ENCODE measurements around the gene KRTAP9-3. TPM values are rescaled to one million over a fixed set of nuclear protein-coding genes. Genes with fewer than 3 reads are reported as not detected.

KRTAP9-3 gene
- total and polyA plus RNA-seq, 2 of the 8 experiments (the other 6 are each of a cell fraction or from before 2014, with no cell fraction given) = not detected

GRCh38 chr17:41184480-41184961, 47.7 kb upstream of the KRTAP9-3 start, which contains the start of gene KRTAP4-1:
TSS of gene KRTAP4-1 (minus strand) at chr17:41184911. CDS start at chr17:41184854, 57 bp downstream.
- Histone ChIP-seq H3K27ac (ENCODE audit: low read depth, low read length) (no peak within 1 kb of the TSS), H3K4me3 (ENCODE audit: extremely low read depth in 1 of 4, insufficient read depth in 2 of 4, low read depth in 3 of 4, low read length in 4 of 4) (no peak within 1 kb of the TSS), H3K23ac (ENCODE audit: insufficient read length) (no peak within 1 kb of the TSS), H3K23me2 (ENCODE audit: low read depth, low read length) (no peaks in the 10 kb centered on the region; the same call in 1 of the 2 replicates), H2BK12ac (ENCODE audit: low read depth, low read length) (no peak within 1 kb of the TSS), H2BK120ac (replicated peaks; ENCODE audit: low read depth, low read length) (no peak within 1 kb of the TSS), H4K8ac (ENCODE audit: extremely low read depth, insufficient read depth, low read length) (no peak within 1 kb of the TSS), H3K9ac (replicated peaks in 1 of 4; ENCODE audit: extremely low read depth in 1 of 4, low read depth in 3 of 4, low read length in 3 of 4) (no peak within 1 kb of the TSS), H2BK20ac (ENCODE audit: low read length) (no peak within 1 kb of the TSS), H3K79me2 (ENCODE audit: control insufficient read depth in 1 of 2, insufficient read depth in 2 of 2, low read length in 2 of 2) (no peaks in the 10 kb centered on the region), H3K79me1 (ENCODE audit: low read depth, low read length) (no peaks in the 10 kb centered on the region), H2AFZ (ENCODE audit: low read length) (no peak within 1 kb of the TSS), H3K9me3 (ENCODE audit: insufficient read depth in 2 of 2, low read depth in 1 of 2, low read length in 1 of 2) (no peaks in the 10 kb centered on the region), H3K56ac (replicated peaks; ENCODE audit: insufficient read length, low read depth, low read length) (no peak within 1 kb of the TSS), H2BK5ac (ENCODE audit: low read depth, low read length) (no peak within 1 kb of the TSS), H3K4me1 (replicated peaks in 1 of 4; ENCODE audit: control insufficient read depth in 3 of 4, insufficient read depth in 4 of 4, low read length in 3 of 4) (no peaks in the 10 kb centered on the region; a peak in 2 of 7 replicates), H3K36me3 (ENCODE audit: control insufficient read depth in 2 of 4, insufficient read depth in 4 of 4, low read length in 3 of 4) (no peaks in the 10 kb centered on the region), H3K4me2 (ENCODE audit: insufficient read depth in 1 of 2, low read depth in 2 of 2, low read length in 2 of 2) (no peak within 1 kb of the TSS), H3K14ac (ENCODE audit: insufficient read length) (no peak within 1 kb of the TSS), H4K5ac (ENCODE audit: insufficient read length, low read depth, low read length) (no peak within 1 kb of the TSS), H4K20me1 (replicated peaks in 1 of 2; ENCODE audit: control insufficient read depth in 1 of 2, insufficient read depth in 2 of 2, low read length in 2 of 2) (no peaks in the 10 kb centered on the region), H2BK15ac (ENCODE audit: low read length) (no peak within 1 kb of the TSS), H3K18ac (ENCODE audit: extremely low read depth, low read length) (no peak within 1 kb of the TSS), H4K91ac (replicated peaks; ENCODE audit: insufficient read length, low read length) (no peak within 1 kb of the TSS), H2AK5ac (ENCODE audit: low read depth, low read length) (no peak within 1 kb of the TSS), H3K4ac (replicated peaks; ENCODE audit: insufficient read length, low read depth, low read length) (no peak within 1 kb of the TSS), H3K27me3 (replicated peaks in 1 of 4; ENCODE audit: control insufficient read depth in 3 of 4, extremely low read depth in 1 of 4, insufficient read depth in 3 of 4, low read length in 3 of 4) (no peaks in the 10 kb centered on the region)
- DNase-seq (ENCODE audit: low read depth in 1 of 2, low spot score in 2 of 2) (no peak), FAIRE-seq (no peak)
- ChIA-PET POLR2A (ENCODE audit: partially characterized antibody) (no interaction called here), CTCF (ENCODE audit: partially characterized antibody) (interaction anchor here (0.8 kb wide), 1 partner anchor 181 kb away, joined by 3 read pairs; no protein-coding TSS in a partner anchor)
- TF ChIP-seq E2F6 (IDR thresholded peaks at IDR 0.05) = no peak
- TF ChIP-seq TCF12 (IDR thresholded peaks at IDR 0.05; ENCODE audit: low read depth, low read length) = no peak
- no peak for TF ChIP-seq POLR2A (IDR thresholded peaks at IDR 0.05; ENCODE audit: control extremely low read depth in 1 of 2, low read depth in 2 of 2, low read length in 2 of 2)
- no peak for TF ChIP-seq RNF2 (IDR thresholded peaks at IDR 0.05; ENCODE audit: borderline replicate concordance, low read depth, low read length, missing control alignments, poor library complexity, severe bottlenecking)
- no peak for TF ChIP-seq HDAC6 (IDR thresholded peaks at IDR 0.05; ENCODE audit: low read depth, low read length)
- no peak for TF ChIP-seq SP4 (IDR thresholded peaks at IDR 0.05; ENCODE audit: low read length)
- WGBS, 2 experiments (ENCODE audit: extremely low coverage in 1 of 2, insufficient coverage in 1 of 2, insufficient read length in 1 of 2, insufficient replicate concordance in 2 of 2, low coverage in 1 of 2, low lambda C conversion rate in 2 of 2, missing lambda C conversion rate in 1 of 2) = 69% methylated on average over 8 of the region's 9 CpGs; no CpG with 5 or more reads in 1 of the 2 experiments
